ENCODE measurements around the gene TMEM69. TPM values are rescaled to one million over a fixed set of nuclear protein-coding genes. Genes with fewer than 3 reads are reported as not detected.

TMEM69 gene, protein sequence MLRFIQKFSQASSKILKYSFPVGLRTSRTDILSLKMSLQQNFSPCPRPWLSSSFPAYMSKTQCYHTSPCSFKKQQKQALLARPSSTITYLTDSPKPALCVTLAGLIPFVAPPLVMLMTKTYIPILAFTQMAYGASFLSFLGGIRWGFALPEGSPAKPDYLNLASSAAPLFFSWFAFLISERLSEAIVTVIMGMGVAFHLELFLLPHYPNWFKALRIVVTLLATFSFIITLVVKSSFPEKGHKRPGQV
- total RNA-seq (2022) (17.1 and 21.1 TPM in 2 replicates), Bru-seq, nascent RNA (percentile 80 among the genes with signal in this experiment), BruChase-seq, experiment 1, labeled RNA remaining after a 6-hour chase (percentile 82 among the genes with signal in this experiment), BruChase-seq, experiment 2, labeled RNA remaining after a 2-hour chase (percentile 84 among the genes with signal in this experiment)
- long read RNA-seq, transcript TMEM69-201 (3 exons, 2,439 nt): major isoform, 11 of 18 reads
- long read RNA-seq, partial matches to known transcripts: 0 of 18 reads
- long read RNA-seq, other reads (novel, unspliced or antisense): 6 of 18 reads

- Mint-ChIP-seq H3K4me1 (ENCODE audit: insufficient read depth, unreplicated experiment) (peaks cover 14% of the 10 kb centered on the region), H3K36me3 (ENCODE audit: insufficient read depth, unreplicated experiment) (peaks cover 60% of the 10 kb centered on the region), H3K27me3 (ENCODE audit: insufficient read depth, unreplicated experiment) (no peaks in the 10 kb centered on the region), H3K27ac (ENCODE audit: low read depth, unreplicated experiment) (peak within 1 kb of the TSS; percentile 100), H3K9me3 (ENCODE audit: unreplicated experiment) (no peaks in the 10 kb centered on the region), H3K4me3 (ENCODE audit: unreplicated experiment) (peak within 1 kb of the TSS; percentile 91)
- ChIA-PET CTCF (no interaction called here), POLR2A (interaction anchor here (0.6 to 5.1 kb wide), 50 partner anchors 9 to 530 kb away, joined by 3 to 57 read pairs (median 4); partner anchors contain the start of genes AKR1A1, CCDC163, IPP and MAST2)
- BruUV-seq (replicated peaks): no TSS peak
- intact Hi-C loops (cut with micrococcal nuclease): loop anchor here (2.0 to 10.0 kb wide), 3 partner anchors 115 to 193 kb away; partner anchors contain the start of gene MAST2
- TF ChIP-seq, protein P1, sequence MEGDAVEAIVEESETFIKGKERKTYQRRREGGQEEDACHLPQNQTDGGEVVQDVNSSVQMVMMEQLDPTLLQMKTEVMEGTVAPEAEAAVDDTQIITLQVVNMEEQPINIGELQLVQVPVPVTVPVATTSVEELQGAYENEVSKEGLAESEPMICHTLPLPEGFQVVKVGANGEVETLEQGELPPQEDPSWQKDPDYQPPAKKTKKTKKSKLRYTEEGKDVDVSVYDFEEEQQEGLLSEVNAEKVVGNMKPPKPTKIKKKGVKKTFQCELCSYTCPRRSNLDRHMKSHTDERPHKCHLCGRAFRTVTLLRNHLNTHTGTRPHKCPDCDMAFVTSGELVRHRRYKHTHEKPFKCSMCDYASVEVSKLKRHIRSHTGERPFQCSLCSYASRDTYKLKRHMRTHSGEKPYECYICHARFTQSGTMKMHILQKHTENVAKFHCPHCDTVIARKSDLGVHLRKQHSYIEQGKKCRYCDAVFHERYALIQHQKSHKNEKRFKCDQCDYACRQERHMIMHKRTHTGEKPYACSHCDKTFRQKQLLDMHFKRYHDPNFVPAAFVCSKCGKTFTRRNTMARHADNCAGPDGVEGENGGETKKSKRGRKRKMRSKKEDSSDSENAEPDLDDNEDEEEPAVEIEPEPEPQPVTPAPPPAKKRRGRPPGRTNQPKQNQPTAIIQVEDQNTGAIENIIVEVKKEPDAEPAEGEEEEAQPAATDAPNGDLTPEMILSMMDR (IDR thresholded peaks at IDR 0.05; ENCODE audit: unreplicated experiment): peak; percentile 28
- DNase-seq (ENCODE audit: unreplicated experiment): peak; percentile 92
These were observed at the start of gene TMEM69 for GRCh38 chr1:45687754-45688740. TMEM69 (plus strand) TSS chr1:45688181; CDS start chr1:45691069, 2,888 bp downstream.

DNA sequence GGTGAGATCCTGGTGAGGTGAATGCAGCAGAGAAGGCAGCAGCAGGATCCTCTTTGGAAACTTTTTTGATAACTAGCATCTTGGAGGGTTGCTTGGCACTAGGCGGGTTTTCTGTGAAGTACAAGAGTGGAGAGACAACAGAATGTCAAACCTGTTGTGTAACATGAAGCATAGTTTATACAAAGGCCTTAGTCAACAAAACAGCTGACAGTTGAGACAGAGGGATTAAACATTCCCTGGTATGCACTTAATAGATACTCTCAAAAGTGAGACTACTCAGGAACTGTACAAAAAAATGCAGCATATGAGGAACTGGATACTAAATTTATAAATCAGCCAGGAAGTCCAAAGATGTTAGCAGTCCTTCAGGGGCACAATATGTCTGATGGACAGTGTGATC, 47.7 kb upstream of the TMEM69 start:
- Mint-ChIP-seq H3K36me3 (ENCODE audit: insufficient read depth, unreplicated experiment) (peaks cover 27% of the 10 kb centered on the region), H3K27me3 (ENCODE audit: insufficient read depth, unreplicated experiment) (no peaks in the 10 kb centered on the region), H3K4me3 (ENCODE audit: unreplicated experiment) (no peak overlapping the region), H3K4me1 (ENCODE audit: insufficient read depth, unreplicated experiment) (no peaks in the 10 kb centered on the region), H3K27ac (ENCODE audit: low read depth, unreplicated experiment) (peak overlapping the region; percentile 8), H3K9me3 (ENCODE audit: unreplicated experiment) (no peaks in the 10 kb centered on the region)
- DNase-seq (ENCODE audit: unreplicated experiment): no peak
- TF ChIP-seq, protein P1 (IDR thresholded peaks at IDR 0.05; ENCODE audit: unreplicated experiment): no peak
- ChIA-PET CTCF (no interaction called here), POLR2A (no interaction called here)
- BruUV-seq (replicated peaks): no TSS peak
- intact Hi-C loops (cut with micrococcal nuclease): loop anchor here (5.0 kb wide), 1 partner anchor 242 kb away; no protein-coding TSS in a partner anchor

DNA sequence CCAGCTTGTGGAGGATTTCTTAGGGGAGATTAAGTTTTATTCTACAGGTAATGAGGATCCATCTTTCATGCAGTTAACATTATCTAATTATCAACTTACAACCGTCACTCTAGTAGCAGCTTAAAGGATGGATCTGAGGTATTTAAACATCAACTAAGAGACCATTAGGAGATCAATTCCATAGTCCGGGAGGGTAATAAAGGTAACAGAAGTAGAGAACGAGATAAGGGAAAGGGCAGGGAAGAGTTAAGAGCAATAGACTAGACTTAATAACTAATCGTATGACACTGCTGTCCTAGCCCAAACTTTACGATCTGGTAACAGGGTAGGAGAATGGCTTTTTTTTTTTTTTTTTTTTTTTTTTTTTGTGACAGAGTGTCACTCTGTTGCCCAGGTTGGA, 44.7 kb upstream of the TMEM69 start:
- CTCF ChIA-PET: interaction anchor here (0.6 to 1.0 kb wide), 3 partner anchors 14 to 128 kb away, joined by 3 to 5 read pairs (median 4); no protein-coding TSS in a partner anchor
- no TSS peak for BruUV-seq (replicated peaks)
- peaks cover 45% of the 10 kb centered on the region for H3K36me3 Mint-ChIP-seq (ENCODE audit: insufficient read depth, unreplicated experiment)
- no peak overlapping the region for H3K4me3 Mint-ChIP-seq (ENCODE audit: unreplicated experiment)
- H3K27me3 Mint-ChIP-seq (ENCODE audit: insufficient read depth, unreplicated experiment): no peaks in the 10 kb centered on the region
- POLR2A ChIA-PET: interaction anchor here (0.7 to 3.1 kb wide), 2 partner anchors 43 to 44 kb away, joined by 3 to 10 read pairs; partner anchors contain the start of gene GPBP1L1
- H3K9me3 Mint-ChIP-seq (ENCODE audit: unreplicated experiment): no peaks in the 10 kb centered on the region
- no peak for DNase-seq (ENCODE audit: unreplicated experiment)
- H3K4me1 Mint-ChIP-seq (ENCODE audit: insufficient read depth, unreplicated experiment): peaks cover 3% of the 10 kb centered on the region
- TF ChIP-seq, protein P1 (IDR thresholded peaks at IDR 0.05; ENCODE audit: unreplicated experiment): no peak
- peak overlapping the region; percentile 41 for H3K27ac Mint-ChIP-seq (ENCODE audit: low read depth, unreplicated experiment)
- intact Hi-C loops (cut with micrococcal nuclease): loop anchor here (5.0 kb wide), 1 partner anchor 239 kb away; no protein-coding TSS in a partner anchor

Measured in MCF 10A (cell line).